ENCODE results near the gene POR. TPM values are rescaled to one million over a fixed set of nuclear protein-coding genes. Genes with fewer than 3 reads are reported as not detected.

POR gene
- polyA plus RNA-seq, 1 of the 3 experiments (the other 2 are of a cell fraction): 68.7 TPM

- ChIA-PET POLR2A (no interaction called here), CTCF (interaction anchor here (0.8 to 2.6 kb wide), 6 partner anchors 8 to 105 kb away, joined by 3 to 9 read pairs (median 6); no protein-coding TSS in a partner anchor)
- Histone ChIP-seq H3K36me3 (replicated peaks in 1 of 2; ENCODE audit: control insufficient read depth in 1 of 2, insufficient read depth in 2 of 2, low read length in 1 of 2) (peaks cover 3 to 7% of the 10 kb centered on the region in 2 experiments), H3K9me3 (no peaks in the 10 kb centered on the region), H3F3A (replicated peaks; ENCODE audit: insufficient read depth) (no peaks in the 10 kb centered on the region), H3K9me2 (no peaks in the 10 kb centered on the region), H3K27ac (ENCODE audit: low read depth in 2 of 2, low read length in 1 of 2) (no peak overlapping the region), H3K4me1 (ENCODE audit: control insufficient read depth in 1 of 2, insufficient read depth in 2 of 2, low read depth in 1 of 2, low read length in 1 of 2) (peaks cover 0 to 27% of the 10 kb centered on the region in 2 experiments; a peak in 1 of 4 replicates), H4K20me1 (ENCODE audit: insufficient read depth) (no peaks in the 10 kb centered on the region), H3K4me3 (ENCODE audit: low read depth in 2 of 2, low read length in 1 of 2) (no peak overlapping the region), H2AFZ (ENCODE audit: low read depth) (no peak overlapping the region), H3K9ac (no peak overlapping the region), H3K79me2 (ENCODE audit: insufficient read depth) (no peaks in the 10 kb centered on the region), H3K27me3 (ENCODE audit: insufficient read depth) (no peaks in the 10 kb centered on the region), H3K4me2 (no peak overlapping the region)
- TF ChIP-seq USF1 (IDR thresholded peaks at IDR 0.05; ENCODE audit: borderline replicate concordance, low read depth) (no peak), SIN3A (IDR thresholded peaks at IDR 0.05; ENCODE audit: borderline replicate concordance, low read depth, low read length) (no peak), EP300 (IDR thresholded peaks at IDR 0.05; ENCODE audit: borderline replicate concordance in 1 of 2, low read depth in 1 of 2, low read length in 1 of 2) (no peak), ELF1 (IDR thresholded peaks at IDR 0.05) (no peak), POLR2AphosphoS5 (IDR thresholded peaks at IDR 0.05; ENCODE audit: low read depth, low read length) (no peak)
- DNase-seq: no peak
- 96% methylated on average over 14 of the region's 14 CpGs for WGBS (ENCODE audit: low lambda C conversion rate)
Observed at GRCh38 chr7:75971309-75971960, 56.5 kb downstream of the POR start.

GRCh38 chr7:75971961-75972763 lies 57.2 kb downstream of the POR start:
- H4K20me1 ChIP-seq (ENCODE audit: insufficient read depth): no peaks in the 10 kb centered on the region
- no peaks in the 10 kb centered on the region for H3F3A ChIP-seq (replicated peaks; ENCODE audit: insufficient read depth)
- H3K79me2 ChIP-seq (ENCODE audit: insufficient read depth): no peaks in the 10 kb centered on the region
- H3K36me3 ChIP-seq (replicated peaks in 1 of 2; ENCODE audit: control insufficient read depth in 1 of 2, insufficient read depth in 2 of 2, low read length in 1 of 2): peaks cover 3 to 8% of the 10 kb centered on the region in 2 experiments
- no peaks in the 10 kb centered on the region for H3K9me2 ChIP-seq
- 92% methylated on average over 19 of the region's 19 CpGs for WGBS (ENCODE audit: low lambda C conversion rate)
- ChIA-PET CTCF (interaction anchor here (0.8 to 2.6 kb wide), 8 partner anchors 8 to 106 kb away, joined by 3 to 9 read pairs (median 5); no protein-coding TSS in a partner anchor), POLR2A (no interaction called here)
- no peak overlapping the region for H3K4me3 ChIP-seq (ENCODE audit: low read depth in 2 of 2, low read length in 1 of 2)
- DNase-seq: peak; percentile 61
- no peak overlapping the region for H2AFZ ChIP-seq (ENCODE audit: low read depth)
- no peak overlapping the region for H3K4me2 ChIP-seq
- no peak overlapping the region for H3K27ac ChIP-seq (ENCODE audit: low read depth in 2 of 2, low read length in 1 of 2)
- H3K4me1 ChIP-seq (ENCODE audit: control insufficient read depth in 1 of 2, insufficient read depth in 2 of 2, low read depth in 1 of 2, low read length in 1 of 2): peaks cover 0 to 20% of the 10 kb centered on the region in 2 experiments; a peak in 1 of 4 replicates
- H3K9me3 ChIP-seq: no peaks in the 10 kb centered on the region
- H3K27me3 ChIP-seq (ENCODE audit: insufficient read depth): no peaks in the 10 kb centered on the region
- H3K9ac ChIP-seq: no peak overlapping the region
- TF ChIP-seq REST (IDR thresholded peaks at IDR 0.05; ENCODE audit: low read depth, low read length) (no peak), CTCF (IDR thresholded peaks at IDR 0.05) (peak; percentile 30; the same call in 1 of the 2 replicates)
